HG03469 (cell line): ENCODE results near the gene KLF9.
A peak's percentile ranks its signal among the peaks of the same experiment; 100 is the strongest.

Experiments
- ATAC-seq: cut with Tn5 transposase; IDR thresholded peaks from one replicate; pipeline ENCODE4 v1.9.1; 2021; ENCODE audit warnings: mild to moderate bottlenecking, moderate library complexity, moderate number of reproducible peaks; ENCODE audit not compliant: unreplicated experiment

Gene KLF9

GRCh38 chr9:70422371-70423043, 8.1 kb upstream of the KLF9 start:
- ATAC-seq: no peak

- no peak for ATAC-seq
Observed at GRCh38 chr9:70421272-70422180, 7.1 kb upstream of the KLF9 start.

GRCh38 chr9:70420441-70421271, 6.2 kb upstream of the KLF9 start:
- ATAC-seq: peak; percentile 4

- ATAC-seq: peak; percentile 24
Observed at GRCh38 chr9:70419556-70420440, 5.3 kb upstream of the KLF9 start.

GRCh38 chr9:70418822-70419555, 4.5 kb upstream of the KLF9 start:
- peak; percentile 38 for ATAC-seq

GRCh38 chr9:70415476-70415875, 1.0 kb upstream of the KLF9 start:
- ATAC-seq: no peak

GRCh38 chr9:70415041-70415440, 584 bp upstream of the KLF9 start:
- ATAC-seq: no peak

GRCh38 chr9:70413464-70413798, 1.0 kb downstream of the KLF9 start:
- ATAC-seq: peak; percentile 6

GRCh38 chr9:70412832-70413463, 1.5 kb downstream of the KLF9 start:
- ATAC-seq: no peak

GRCh38 chr9:70411930-70412831, 2.3 kb downstream of the KLF9 start:
- ATAC-seq: peak; percentile 20

- ATAC-seq: no peak
Observed at GRCh38 chr9:70411121-70411929, 3.1 kb downstream of the KLF9 start.

- ATAC-seq: no peak
Observed at GRCh38 chr9:70410368-70410767, 4.1 kb downstream of the KLF9 start.

GRCh38 chr9:70409800-70410199, 4.7 kb downstream of the KLF9 start:
- no peak for ATAC-seq

GRCh38 chr9:70409280-70409679, 5.2 kb downstream of the KLF9 start:
- ATAC-seq: no peak

- no peak for ATAC-seq
Observed at GRCh38 chr9:70408393-70409040, 5.9 kb downstream of the KLF9 start.

- no peak for ATAC-seq
Observed at GRCh38 chr9:70407081-70407503, 7.4 kb downstream of the KLF9 start.

GRCh38 chr9:70406434-70406862, 8.0 kb downstream of the KLF9 start:
- peak; percentile 64 for ATAC-seq
